ENCODE measurements around the gene NRXN3. TPM values are rescaled to one million over a fixed set of nuclear protein-coding genes. Genes with fewer than 3 reads are reported as not detected.

NRXN3 gene
- total and polyA plus RNA-seq, 4 donors = 1.4 to 8.3 (median 4.4) TPM

GRCh38 chr14:78184157-78184556 is 14.0 kb downstream of the NRXN3 start:
- no peak for TF ChIP-seq CTCF (IDR thresholded peaks at IDR 0.05; ENCODE audit: control extremely low read depth, extremely low read depth)
- H3K9ac ChIP-seq (ENCODE audit: insufficient read depth in 1 of 2, low read length in 2 of 2) = no peak overlapping the region
- 91 to 95% methylated on average over 5 of the region's 5 CpGs for WGBS, 2 donors

GRCh38 chr14:78186277-78186676 is 16.1 kb downstream of the NRXN3 start:
- Histone ChIP-seq H3K4me1 (ENCODE audit: control insufficient read depth in 5 of 5, insufficient read depth in 5 of 5, low read length in 5 of 5) (no peaks in the 10 kb centered on the region), H3K27me3 (ENCODE audit: control insufficient read depth in 3 of 3, insufficient read depth in 3 of 3, low read length in 2 of 3) (no peaks in the 10 kb centered on the region), H3K27ac (ENCODE audit: low read depth in 1 of 2, low read length in 1 of 2) (no peak overlapping the region), H3K4me3 (no peak overlapping the region), H3K9me3 (ENCODE audit: control insufficient read depth in 4 of 4, insufficient read depth in 3 of 4, low read length in 3 of 4) (no peaks in the 10 kb centered on the region), H3K9ac (ENCODE audit: insufficient read depth in 1 of 2, low read length in 2 of 2) (no peak overlapping the region), H3K36me3 (ENCODE audit: control insufficient read depth in 4 of 4, insufficient read depth in 4 of 4, low read length in 4 of 4) (no peaks in the 10 kb centered on the region)
- DNase-seq = no peak
- 91 to 92% methylated on average over 6 of the region's 6 CpGs for WGBS, 2 donors
- no peak for TF ChIP-seq CTCF (IDR thresholded peaks at IDR 0.05; ENCODE audit: control extremely low read depth, extremely low read depth)
- no peak for ATAC-seq (ENCODE audit: insufficient read depth, low FRiP score)

More at GRCh38 chr14:78184157-78184556, 14.0 kb downstream of the NRXN3 start:
- Histone ChIP-seq H3K27ac (ENCODE audit: low read depth in 1 of 2, low read length in 1 of 2) (no peak overlapping the region), H3K36me3 (ENCODE audit: control insufficient read depth in 4 of 4, insufficient read depth in 4 of 4, low read length in 4 of 4) (no peaks in the 10 kb centered on the region), H3K9me3 (ENCODE audit: control insufficient read depth in 4 of 4, insufficient read depth in 3 of 4, low read length in 3 of 4) (no peaks in the 10 kb centered on the region), H3K4me1 (ENCODE audit: control insufficient read depth in 5 of 5, insufficient read depth in 5 of 5, low read length in 5 of 5) (no peaks in the 10 kb centered on the region), H3K27me3 (ENCODE audit: control insufficient read depth in 3 of 3, insufficient read depth in 3 of 3, low read length in 2 of 3) (no peaks in the 10 kb centered on the region), H3K4me3 (no peak overlapping the region)
- no peak for ATAC-seq (ENCODE audit: insufficient read depth, low FRiP score)
- no peak for DNase-seq

DNA sequence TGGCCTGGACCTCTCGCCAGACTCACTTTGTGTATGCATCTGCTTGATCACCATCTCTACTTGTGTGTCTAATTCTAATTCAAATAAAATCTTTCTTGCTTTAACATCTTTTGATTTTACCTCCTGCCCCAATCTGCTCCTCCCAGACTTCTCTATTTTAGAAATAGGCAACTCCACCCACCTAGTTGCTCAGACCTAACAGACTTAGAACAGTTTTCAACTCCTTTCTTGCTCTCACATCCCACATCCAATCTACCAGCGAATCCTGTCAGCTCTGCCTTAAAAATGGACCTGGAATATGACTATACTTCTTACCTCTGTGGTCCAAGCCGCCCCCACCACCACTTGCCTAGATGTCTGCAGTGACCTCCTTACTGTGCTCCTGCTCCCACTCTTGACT is 18.7 kb downstream of the NRXN3 start:
- Histone ChIP-seq H3K9me3 (ENCODE audit: control insufficient read depth in 4 of 4, insufficient read depth in 3 of 4, low read length in 3 of 4) (no peaks in the 10 kb centered on the region), H3K36me3 (ENCODE audit: control insufficient read depth in 4 of 4, insufficient read depth in 4 of 4, low read length in 4 of 4) (no peaks in the 10 kb centered on the region), H3K27ac (ENCODE audit: low read depth in 1 of 2, low read length in 1 of 2) (no peak overlapping the region), H3K27me3 (ENCODE audit: control insufficient read depth in 3 of 3, insufficient read depth in 3 of 3, low read length in 2 of 3) (no peaks in the 10 kb centered on the region), H3K4me3 (no peak overlapping the region), H3K4me1 (ENCODE audit: control insufficient read depth in 5 of 5, insufficient read depth in 5 of 5, low read length in 5 of 5) (no peaks in the 10 kb centered on the region), H3K9ac (ENCODE audit: insufficient read depth in 1 of 2, low read length in 2 of 2) (no peak overlapping the region)
- DNase-seq = no peak
- no peak for ATAC-seq (ENCODE audit: insufficient read depth, low FRiP score)
- no peak for TF ChIP-seq CTCF (IDR thresholded peaks at IDR 0.05; ENCODE audit: control extremely low read depth, extremely low read depth)
- WGBS, 2 donors = 88% methylated on average over 3 of the region's 3 CpGs

DNA sequence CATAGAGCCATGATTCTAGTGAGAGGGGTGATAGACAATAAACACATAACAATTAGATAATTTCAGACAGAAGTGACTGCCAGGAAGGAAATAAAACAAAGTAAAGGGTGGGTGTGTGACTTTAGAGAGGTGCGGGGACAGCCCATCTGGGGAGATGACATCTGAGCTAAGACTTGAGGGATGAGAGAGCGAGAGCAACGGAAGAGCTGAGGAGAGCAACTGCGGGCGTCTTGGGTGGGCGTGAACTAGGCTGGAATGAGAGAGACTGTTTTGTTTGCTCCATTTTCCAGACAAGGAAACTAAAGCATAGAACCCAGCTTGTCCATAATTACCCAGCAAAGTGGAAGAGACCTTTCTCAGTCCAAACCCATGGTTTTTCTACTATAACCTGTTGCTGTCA is 25.3 kb downstream of the NRXN3 start:
- no peak for TF ChIP-seq CTCF (IDR thresholded peaks at IDR 0.05; ENCODE audit: control extremely low read depth, extremely low read depth)
- H3K36me3 ChIP-seq (ENCODE audit: control insufficient read depth in 4 of 4, insufficient read depth in 4 of 4, low read length in 4 of 4) = no peaks in the 10 kb centered on the region
- DNase-seq (no peak), ATAC-seq (ENCODE audit: insufficient read depth, low FRiP score) (no peak)
- no peaks in the 10 kb centered on the region for H3K4me1 ChIP-seq (ENCODE audit: control insufficient read depth in 5 of 5, insufficient read depth in 5 of 5, low read length in 5 of 5)
- 77 to 89% methylated on average over 6 of the region's 6 CpGs for WGBS, 2 donors
- peaks cover 0 to 3% (median 0%) of the 10 kb centered on the region in 4 donors for H3K9me3 ChIP-seq (ENCODE audit: control insufficient read depth in 4 of 4, insufficient read depth in 3 of 4, low read length in 3 of 4)
- H3K27me3 ChIP-seq (ENCODE audit: control insufficient read depth in 3 of 3, insufficient read depth in 3 of 3, low read length in 2 of 3) = no peaks in the 10 kb centered on the region
- no peak overlapping the region for H3K4me3 ChIP-seq
- no peak overlapping the region for H3K27ac ChIP-seq (ENCODE audit: low read depth in 1 of 2, low read length in 1 of 2)
- no peak overlapping the region for H3K9ac ChIP-seq (ENCODE audit: insufficient read depth in 1 of 2, low read length in 2 of 2)

All from lung (tissue), 12 donors.